Activated CD8-positive, alpha-beta memory T cell treated with anti-CD3 and anti-CD28 coated beads, Interleukin-2, amount 50 U/mL, for 24 hours (primary cell): ENCODE measurements around the gene HOTAIR.

Experiments
- DNase-seq: peaks from one replicate; pipeline ENCODE4 v3.0.0-alpha.2; 2020; ENCODE audit errors: extremely low read depth

HOTAIR gene

DNA sequence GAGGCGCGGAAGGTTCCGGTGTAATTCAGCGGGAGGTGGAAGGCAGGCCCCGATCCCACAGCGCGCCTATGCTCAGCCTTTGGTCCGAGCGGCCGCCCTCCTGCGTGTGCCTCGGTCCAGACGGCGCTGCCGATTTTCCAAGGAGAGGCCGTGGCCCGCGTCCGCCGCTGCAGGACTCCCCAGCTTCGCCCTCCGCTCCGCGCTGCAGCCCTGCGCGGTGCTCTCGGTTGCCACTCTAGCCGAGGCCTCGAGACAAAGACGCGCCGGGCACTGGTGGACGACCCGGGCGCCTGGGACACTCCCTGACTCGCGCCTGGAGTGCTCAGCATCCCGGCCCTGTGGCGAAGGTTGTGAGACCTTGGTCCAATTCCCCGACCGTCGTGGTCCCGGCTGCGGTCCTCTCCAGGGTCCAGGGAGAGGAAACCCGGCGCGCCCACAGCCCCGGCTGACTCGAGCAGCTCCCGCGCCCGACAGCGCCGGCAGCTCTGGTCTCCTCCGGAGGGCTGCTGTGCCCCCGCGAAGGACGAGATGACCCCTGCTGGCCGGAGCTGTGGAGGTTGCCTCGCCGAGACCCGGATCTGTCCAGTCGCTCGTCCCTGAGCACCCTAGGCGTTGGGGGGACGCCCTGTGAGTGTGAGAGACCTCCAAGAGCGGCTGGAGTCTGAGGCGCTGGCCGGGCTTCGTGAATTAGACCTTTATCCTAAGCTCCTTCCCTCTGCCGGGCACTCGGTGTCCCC is 13.6 kb downstream of the HOTAIR start:
- DNase-seq, result no peak

DNA sequence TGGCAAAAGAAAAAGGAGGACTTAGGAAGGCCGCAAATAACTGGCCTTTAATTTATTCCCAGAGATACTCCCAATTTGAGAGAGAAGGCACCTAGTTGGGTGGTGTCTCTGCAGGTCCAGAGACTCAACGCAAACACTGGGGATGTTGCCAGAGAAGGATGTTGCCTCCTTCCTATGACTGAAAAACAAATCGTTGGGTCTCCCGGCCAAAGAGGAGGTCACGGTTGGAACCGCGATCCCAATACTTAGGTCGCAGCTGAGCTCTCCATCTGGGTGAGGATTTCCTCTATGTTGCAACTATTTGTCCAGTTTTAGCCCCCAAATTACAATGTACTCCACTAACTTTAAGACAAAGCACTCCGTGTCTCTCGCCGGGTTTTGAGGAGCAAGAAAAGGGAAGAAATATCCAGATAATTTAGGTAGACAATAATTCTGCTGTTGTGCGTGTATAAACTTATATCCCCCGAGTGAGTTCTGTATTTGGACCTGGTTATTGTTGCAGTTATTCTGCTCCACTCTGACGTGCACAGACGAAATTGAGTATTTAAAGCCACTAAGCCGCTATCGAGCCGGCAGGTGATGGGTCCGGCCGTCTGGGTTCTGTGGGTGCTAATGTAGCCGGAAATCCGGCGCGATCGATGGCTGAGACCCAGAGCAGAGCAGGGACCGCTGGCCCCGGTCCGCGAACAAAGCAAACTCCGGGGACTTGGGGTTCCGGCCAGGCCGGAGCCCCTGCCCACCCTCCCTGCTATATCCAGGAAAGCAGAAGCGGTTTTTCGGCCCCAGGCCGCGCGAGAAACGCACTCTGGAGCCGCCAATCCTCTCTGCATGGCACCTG is 14.3 kb downstream of the HOTAIR start:
- DNase-seq, result no peak

DNA sequence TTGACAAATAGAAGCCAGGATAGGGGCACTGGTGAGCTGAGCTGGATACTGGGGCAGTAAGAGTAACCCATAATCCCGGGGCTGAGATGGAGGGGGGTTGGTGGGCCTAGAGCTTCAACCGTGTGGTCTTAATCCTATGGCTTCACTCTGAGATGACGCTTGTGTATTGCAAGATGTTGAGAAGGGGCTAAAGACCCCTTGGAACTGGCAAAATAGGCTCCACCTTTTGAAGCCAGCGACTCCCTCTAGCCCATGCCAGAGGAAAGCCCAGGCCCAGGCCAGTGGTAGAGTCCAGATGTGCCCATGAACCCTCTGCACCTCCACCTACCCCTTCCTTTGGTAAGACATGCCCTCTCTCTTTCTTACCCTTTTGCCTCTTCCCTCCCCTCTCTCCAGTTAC is 15.4 kb downstream of the HOTAIR start:
- no peak for DNase-seq

DNA sequence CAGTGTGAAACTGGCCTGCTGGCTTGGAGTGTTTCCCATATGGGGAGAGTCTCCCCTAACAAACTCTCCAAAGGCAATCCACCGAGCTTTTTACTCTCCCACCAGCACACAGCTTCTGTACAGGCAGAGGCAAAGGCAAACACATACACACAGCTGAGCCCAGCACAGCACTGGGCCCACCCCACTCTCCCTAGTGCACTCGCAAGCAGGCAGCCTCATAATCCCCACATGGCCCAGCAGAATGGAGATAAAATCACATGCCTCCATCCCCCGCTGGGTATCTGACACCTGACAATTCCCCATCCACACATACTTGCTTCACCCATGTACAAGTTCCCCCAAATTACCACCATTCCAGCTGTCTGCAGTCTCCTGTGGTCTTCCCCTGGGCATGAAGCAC is 16.6 kb downstream of the HOTAIR start:
- no peak for DNase-seq

DNA sequence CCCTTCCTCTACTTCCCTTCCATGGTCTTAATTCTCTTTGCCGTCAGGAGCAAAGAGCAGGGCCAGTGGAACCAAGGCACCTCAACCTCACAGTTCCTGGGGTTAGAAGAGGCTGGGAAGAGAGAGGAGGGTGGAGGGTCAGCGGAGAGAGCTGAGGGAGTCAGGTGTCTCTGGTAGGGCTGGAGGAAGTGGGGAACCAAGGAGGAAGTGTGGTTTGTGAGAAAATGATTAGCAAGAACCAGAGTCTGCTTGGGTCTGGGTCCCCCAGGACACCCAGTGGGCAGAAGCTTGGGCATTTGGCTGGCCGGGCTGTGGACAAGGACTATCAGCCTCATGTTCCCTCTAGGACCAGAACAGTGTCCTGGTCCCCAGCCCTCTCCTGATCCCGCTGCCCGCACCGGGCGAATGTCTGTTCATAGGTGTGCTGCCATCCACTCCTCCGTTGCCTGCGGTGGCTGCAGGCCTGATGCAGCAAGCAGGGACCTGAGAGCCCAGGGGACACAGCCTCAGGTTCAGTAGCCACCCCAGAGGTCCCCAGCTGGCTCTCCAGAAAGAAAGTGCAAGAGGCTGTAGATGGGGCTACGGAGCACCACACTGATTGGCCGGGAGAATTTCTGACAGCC is 17.7 kb downstream of the HOTAIR start:
- DNase-seq, result no peak

DNA sequence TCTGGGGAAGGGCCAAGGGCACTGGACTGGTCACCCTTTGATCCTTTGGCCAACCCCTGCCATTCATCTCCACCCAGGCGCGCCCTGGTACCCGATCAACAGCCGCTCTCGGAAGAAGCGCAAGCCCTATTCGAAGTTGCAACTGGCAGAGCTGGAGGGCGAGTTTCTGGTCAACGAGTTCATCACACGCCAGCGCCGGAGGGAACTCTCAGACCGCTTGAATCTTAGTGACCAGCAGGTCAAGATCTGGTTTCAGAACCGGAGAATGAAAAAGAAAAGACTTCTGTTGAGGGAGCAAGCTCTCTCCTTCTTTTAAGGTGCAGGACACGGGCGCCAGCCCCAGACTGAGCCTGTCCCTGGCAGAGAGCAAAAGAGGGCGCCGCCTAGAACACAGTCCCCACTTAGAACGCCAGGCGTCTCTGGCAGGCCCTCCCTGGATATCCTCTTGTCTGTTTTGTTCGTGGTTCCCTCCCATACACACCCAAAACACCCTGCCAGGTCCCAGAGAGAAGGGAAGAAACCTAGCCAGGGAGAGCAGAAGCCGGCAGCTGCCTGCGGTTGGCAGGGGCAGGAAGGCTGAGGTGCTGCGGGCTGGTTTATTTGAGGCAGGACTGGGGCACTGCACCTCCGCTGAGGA is 18.4 kb downstream of the HOTAIR start:
- DNase-seq, result no peak

DNA sequence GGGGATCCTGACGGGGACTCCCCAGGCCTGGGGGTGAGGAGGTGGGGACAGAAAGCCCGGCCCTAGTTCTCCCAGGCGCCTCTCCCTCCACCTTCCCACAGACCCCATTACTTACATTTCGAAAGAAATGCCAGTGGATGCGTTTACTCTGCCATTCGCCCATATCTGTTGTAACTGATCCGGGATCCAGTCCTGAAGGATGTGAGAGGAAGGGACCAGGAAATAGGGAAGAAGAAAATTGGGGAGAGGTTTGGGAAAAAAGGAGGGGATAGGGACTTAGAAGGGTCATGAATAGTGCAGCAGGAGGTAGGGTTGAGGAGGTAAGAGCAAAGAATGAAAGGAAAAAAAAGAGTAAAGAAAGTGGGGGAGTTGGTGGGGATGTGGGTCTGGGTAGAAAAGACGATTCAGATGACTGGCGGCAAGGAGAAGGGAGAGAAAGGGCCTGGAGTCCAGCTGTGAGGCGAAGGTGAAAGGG is 18.9 kb downstream of the HOTAIR start:
- no peak for DNase-seq

DNA sequence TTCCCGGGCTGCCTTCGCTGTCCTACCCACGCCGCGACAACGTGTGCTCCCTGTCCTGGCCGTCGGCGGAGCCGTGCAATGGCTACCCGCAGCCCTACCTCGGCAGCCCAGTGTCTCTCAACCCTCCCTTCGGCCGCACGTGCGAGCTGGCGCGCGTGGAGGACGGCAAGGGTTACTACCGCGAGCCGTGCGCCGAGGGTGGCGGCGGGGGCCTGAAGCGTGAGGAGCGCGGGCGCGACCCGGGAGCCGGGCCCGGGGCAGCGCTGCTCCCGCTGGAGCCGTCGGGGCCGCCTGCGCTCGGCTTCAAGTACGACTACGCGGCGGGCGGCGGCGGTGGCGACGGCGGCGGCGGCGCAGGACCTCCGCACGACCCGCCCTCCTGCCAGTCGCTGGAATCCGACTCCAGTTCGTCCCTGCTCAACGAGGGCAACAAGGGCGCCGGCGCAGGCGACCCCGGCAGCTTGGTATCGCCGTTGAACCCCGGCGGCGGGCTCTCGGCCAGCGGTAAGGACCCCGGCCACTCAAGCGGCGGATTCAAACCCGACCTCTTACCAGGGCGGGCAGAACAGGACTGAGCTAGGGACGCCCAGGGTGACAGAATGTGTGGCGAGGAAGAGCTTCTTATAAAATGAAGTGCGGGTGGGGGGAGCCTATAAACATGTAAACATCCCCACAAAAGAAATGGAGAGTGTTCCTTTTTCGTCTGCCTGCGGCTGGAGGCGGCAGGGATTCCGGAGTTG is 19.5 kb downstream of the HOTAIR start:
- no peak for DNase-seq

DNA sequence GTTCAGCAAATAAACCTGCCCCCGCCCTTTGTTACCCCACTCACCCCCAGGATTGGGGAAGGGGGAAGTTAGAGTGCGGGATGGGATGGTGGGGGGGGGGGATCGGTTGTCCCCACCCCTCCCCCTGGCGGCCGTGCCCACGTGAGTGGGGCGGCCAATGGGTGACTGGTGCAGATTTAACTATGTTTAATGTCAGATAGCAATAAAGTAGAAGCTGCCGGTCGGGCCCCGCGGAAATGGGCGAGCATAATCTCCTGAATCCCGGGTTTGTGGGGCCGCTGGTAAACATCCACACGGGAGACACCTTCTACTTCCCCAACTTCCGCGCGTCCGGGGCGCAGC is 20.1 kb downstream of the HOTAIR start, which contains the start of gene HOXC12:
Gene HOXC12, plus strand, starts transcription at position 210 of the 342 bp plus-strand sequence. Its CDS starts 27 bp downstream, at position 237.
- DNase-seq, result no peak

DNA sequence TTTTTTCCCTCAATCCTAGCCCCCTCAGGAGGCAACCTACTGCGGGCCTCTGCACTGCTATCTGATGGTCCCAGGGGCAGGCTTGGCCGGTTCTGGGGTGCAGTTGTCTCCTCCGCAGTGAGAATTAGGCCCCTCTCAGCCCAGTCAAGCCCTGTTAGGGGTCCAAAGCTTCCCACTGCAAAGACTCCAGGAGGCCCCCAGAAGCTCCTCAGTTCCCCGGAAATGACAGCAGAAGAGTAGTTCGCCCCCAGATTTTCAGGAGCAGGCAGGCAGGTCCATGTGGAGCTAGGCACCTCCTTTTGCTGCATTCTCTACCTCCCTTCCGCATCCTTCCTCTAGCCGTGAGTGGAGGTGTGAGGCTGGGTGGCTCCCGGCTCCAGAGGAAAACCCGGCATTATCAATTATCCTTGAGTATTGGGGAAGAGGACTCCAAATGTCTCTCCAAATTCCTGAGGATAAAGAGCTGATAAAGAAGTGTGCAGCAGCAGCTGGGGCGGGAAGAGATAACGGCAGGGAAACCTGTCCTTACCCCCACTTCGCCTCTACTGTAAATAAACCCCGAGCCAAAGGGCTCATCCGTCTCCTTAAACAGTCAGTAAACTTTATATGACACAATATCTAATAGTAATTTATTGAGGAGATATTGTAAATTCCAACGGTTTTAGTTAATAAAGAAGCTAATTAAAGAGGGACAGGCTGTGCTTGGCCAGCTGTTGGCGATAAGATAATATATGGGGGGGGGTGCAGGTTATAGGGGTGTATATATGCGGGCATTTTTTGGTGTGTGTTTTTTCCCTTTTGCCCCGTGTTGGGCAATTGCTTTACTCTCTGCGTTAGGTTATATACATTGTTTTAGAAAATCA is 20.7 kb downstream of the HOTAIR start:
- DNase-seq, result no peak

DNA sequence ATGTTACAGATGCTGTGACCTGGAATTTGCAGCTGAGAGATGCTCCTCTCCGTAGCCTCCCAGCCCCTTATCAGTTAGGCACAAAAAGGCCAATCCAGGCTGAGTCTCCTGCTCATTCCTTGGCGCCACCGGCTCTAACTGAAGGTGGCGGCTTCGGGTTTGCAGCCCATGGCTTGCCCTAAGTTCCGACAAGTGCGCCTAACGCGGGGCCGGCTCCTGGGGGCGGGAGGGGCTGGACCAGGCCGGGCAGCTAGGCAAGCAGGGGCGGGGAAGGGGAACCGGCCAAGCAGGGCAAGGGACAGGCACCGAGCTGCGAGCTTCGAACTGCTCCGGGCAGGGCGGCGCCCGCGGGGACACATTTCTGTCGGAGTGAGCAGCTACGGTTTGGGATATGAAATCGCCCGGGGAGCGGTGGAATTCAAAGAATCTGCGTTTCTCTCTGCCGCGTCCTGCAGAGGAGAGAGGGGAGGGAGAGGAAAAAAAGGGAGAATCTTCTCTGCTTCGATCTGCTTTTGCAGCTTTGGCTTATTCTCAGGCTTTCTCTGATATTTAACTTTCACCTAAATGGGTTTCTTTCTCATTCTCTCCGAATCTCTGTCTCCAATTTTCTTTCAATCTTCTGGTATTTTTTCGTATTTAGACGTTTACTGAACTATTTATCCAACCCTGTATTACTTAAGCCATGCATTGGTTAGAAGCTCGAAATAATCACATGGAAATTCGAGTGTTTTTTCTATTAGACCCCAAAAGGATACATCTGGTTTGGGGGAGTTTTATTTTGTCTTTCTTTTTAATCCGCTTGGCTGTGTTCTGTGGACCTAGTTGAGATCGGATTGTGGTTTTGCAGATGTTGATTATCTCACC is 21.7 kb downstream of the HOTAIR start:
- DNase-seq, result no peak

DNA sequence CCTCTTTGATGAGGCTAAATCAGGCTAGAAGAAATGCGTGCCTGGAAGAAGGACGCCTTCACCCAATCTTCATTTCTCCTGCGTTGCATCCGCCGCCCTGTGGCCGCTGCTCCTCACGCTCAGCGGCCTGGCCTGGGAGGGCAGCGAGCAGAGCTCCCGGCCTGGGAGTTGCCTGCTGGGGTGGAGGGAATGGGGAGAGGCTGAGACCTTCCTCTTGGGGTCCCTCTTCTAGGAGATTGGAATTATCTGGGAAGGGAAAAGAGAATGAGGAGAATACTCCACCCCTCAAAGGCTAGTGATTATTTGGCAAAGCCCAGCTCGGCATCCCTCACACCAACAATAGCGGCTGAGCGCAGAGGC is 22.4 kb downstream of the HOTAIR start:
- DNase-seq, result no peak

DNA sequence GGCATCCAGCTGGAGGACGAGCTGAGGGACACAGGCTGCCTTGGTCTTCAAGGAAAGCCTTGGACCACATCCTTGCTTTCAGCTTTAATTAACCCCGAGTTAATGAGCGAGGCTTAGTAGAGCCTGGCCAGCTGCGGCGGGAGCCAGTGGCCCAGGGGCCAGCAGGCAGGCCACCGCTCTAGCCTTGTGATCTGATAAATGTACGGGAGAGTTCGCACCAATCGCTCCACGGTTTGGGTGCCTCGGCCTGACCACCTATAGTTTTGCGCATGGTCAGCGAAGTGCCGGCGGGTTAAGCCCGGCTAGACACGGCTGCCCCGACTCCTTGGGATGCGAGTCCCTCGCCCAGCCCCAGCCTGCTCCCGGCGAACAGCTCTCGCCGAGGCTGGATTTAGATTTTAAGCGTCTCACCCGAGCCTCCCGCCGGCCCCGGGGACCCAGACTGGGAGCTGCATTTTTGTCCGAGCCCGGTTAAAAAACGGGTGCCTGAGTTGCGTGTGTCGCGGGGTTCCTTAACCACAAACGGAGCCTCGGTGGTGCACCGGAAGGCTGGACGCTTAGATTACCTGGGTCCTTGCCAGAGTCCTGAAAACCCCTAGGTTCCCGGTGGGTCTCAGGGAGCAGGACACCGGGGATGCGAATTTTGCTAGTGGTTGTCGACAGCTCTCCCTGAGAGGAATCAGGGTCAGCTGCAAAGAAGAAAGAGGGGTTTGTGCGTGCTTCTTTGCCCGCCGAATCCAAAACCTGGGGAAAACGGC is 23.0 kb downstream of the HOTAIR start:
- no peak for DNase-seq

DNA sequence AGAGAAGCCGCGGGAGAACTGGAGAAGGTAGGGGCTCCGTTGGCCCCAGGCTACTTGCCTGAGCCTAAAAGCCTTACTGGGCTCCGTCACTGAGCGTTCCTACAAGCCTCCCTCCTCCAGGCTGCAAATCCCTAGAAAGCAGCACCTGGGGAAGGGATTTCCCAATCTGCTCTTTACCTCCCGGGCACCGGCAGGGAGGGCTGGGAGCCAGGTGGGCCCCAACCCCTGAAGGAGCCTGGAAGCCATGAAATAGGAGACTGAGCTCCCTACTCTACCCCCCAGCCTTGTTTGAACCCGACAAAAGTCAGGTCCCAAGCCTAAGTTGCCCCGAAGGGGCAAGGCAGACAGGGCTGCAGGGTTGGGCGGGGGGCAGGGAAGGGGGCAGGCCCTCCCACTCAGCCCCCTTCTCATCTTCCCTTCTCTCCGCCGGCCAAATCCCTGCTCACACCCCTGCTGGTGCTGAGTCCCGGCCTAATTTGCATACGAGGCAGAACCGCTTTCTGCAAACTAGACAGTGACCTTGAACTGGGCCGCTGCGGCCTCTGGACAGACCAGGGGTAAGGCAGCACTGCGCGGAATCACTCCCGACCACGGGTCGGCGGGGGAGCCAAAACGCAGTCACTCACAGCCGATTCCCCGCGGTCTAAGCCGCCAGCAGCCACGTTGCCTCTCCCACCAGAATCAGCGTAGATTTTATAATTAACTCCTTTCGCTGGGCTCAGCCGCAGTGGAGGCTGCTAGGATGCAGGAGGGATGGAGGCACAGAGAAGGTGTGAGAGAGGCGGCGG is 23.8 kb downstream of the HOTAIR start:
- no peak for DNase-seq

DNA sequence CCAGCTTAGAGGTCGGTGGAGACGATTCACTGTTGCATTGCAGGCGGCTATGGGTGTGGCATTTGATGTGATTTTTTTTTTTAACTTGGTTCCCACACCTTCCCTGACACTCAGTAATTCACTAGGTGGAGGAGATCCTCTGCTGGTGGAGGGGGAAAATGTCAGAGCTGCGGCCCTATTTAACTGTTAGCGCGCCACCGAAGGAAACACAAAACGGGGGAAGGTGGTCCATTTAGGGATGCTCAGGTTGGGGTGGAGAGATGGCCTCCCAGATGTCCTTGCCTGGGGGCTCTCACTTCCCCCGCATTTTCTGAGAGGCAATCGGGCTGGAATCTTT is 24.3 kb downstream of the HOTAIR start:
- DNase-seq, result no peak

DNA sequence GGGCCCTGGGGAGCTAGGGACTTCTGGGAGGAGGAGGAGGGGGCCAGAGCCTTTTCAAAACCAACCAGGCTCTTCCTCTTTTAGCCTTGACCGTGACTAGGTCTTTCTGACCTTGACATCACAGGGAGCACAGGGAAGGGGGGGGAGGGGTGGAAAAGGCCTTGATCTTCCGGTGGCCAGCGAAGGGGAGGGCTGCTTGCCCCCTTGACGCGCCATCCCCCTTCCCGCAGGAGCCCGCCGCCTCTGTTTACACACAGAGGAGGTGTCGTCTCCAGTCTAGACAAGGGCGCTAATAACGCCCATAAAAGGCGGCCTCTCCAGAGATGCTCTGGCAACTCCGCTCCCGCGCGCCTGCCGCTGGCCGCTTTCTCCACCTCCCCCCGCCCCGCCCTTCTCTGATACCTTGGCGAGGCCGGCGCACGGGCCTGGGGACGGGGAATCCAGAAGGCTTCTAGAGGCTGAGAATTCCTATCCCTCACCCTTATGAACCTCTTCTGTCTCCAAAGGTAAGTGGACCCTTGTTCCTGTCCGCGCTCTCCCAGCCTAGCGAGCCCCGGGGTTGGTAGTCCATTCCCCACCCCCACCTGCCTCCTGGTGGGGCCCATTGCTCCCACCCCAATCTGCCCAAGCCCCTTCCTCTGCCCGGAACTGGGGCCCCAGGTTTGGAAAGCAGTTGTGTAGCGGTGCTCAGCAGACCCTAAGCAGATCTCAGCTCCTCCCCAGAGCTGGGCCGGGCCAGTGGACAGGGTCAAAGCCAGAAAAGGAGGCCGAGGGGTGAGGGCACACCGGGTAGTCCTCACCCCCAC is 24.9 kb downstream of the HOTAIR start:
- DNase-seq, result no peak
